GM10266 (cell line): Measurements from ENCODE around the gene IL1RAPL1.

Experiments
- DNase-seq: peaks from one replicate; pipeline ENCODE4 v3.0.0; 2012; ENCODE audit errors: extremely low spot score
- CTCF ChIP-seq: IDR thresholded peaks from 2 replicates; pipeline ENCODE4 v1.5.1; 2012; ENCODE audit warnings: mild to moderate bottlenecking, low read depth; ENCODE audit not compliant: control insufficient read depth, insufficient read depth; ENCODE audit errors: missing control alignments

The IL1RAPL1 gene

GRCh38 chrX:29242856-29243255 is 655.6 kb downstream of the IL1RAPL1 start:
- no peak for TF ChIP-seq CTCF
- DNase-seq, result no peak

- TF ChIP-seq CTCF, result no peak
- DNase-seq, result no peak
Measured at GRCh38 chrX:29243942-29244341, 656.7 kb downstream of the IL1RAPL1 start.

- no peak for TF ChIP-seq CTCF
- DNase-seq, result no peak
Measured at GRCh38 chrX:29254515-29254914, 667.3 kb downstream of the IL1RAPL1 start.

GRCh38 chrX:29257521-29257920 is 670.3 kb downstream of the IL1RAPL1 start:
- DNase-seq, result no peak
- TF ChIP-seq CTCF, result no peak

- TF ChIP-seq CTCF, result no peak
- no peak for DNase-seq
Measured at GRCh38 chrX:29269390-29269789, 682.1 kb downstream of the IL1RAPL1 start.

GRCh38 chrX:29274517-29274916 is 687.3 kb downstream of the IL1RAPL1 start:
- TF ChIP-seq CTCF, result no peak

GRCh38 chrX:29275928-29276327 is 688.7 kb downstream of the IL1RAPL1 start:
- DNase-seq, result no peak
- no peak for TF ChIP-seq CTCF

More at GRCh38 chrX:29274517-29274916, 687.3 kb downstream of the IL1RAPL1 start:
- no peak for DNase-seq
